HEK293 (cell line): Measurements from ENCODE around the gene SCNN1A.
A peak's percentile ranks its signal among the peaks of the same experiment; 100 is the strongest.

Source experiments
- CTCF ChIA-PET: fragments of 350-600 bp; formaldehyde crosslinking; extraction: SDS; loops from one replicate; lab custom pipeline; 2021; ENCODE audit warnings: antibody characterized with exemption; lab: Yijun Ruan, JAX
- POLR2A ChIA-PET: fragments of 300-600 bp; formaldehyde crosslinking; extraction: SDS; loops from one replicate; lab custom pipeline; 2020; ENCODE audit warnings: antibody characterized with exemption, inconsistent platforms; lab: Yijun Ruan, JAX
- H3K27ac ChIP-seq: fragments of 200-500 bp; sonication (Bioruptor generic); 2 replicates; pipeline ENCODE4 v1.5.1; 2014; ENCODE audit warnings: low read depth, low read length, control low read depth, inconsistent platforms; ENCODE audit errors: extremely low read depth
- H3K36me3 ChIP-seq, 2 experiments: fragments of 200-500 bp in 1 of 2; sonication (Bioruptor generic) in 1 of 2; 1 replicate in 1 of 2; 2 replicates in 1 of 2; pipeline ENCODE4 v1.5.1; 2014 to 2017; ENCODE audit warnings: inconsistent platforms in 2 of 2, low read length in 2 of 2; ENCODE audit not compliant: control insufficient read depth in 2 of 2, insufficient read depth in 1 of 2
- H3K4me1 ChIP-seq: fragments of 200-500 bp; sonication (Bioruptor generic); 2 replicates; pipeline ENCODE4 v1.5.1; 2014; ENCODE audit warnings: mild to moderate bottlenecking, low read length, inconsistent platforms; ENCODE audit not compliant: control insufficient read depth, insufficient read depth
- H3K4me3 ChIP-seq: 2 replicates; pipeline ENCODE4 v1.5.1; 2011; ENCODE audit warnings: low read depth, mild to moderate bottlenecking, control low read depth, low read length, moderate library complexity
- H3K9me3 ChIP-seq: fragments of 200-500 bp; sonication (Bioruptor generic); 2 replicates; pipeline ENCODE4 v1.5.1; 2014; ENCODE audit warnings: low read depth, low read length, inconsistent platforms; ENCODE audit not compliant: control insufficient read depth, insufficient read depth
- GLI2 ChIP-seq: fragments of 450-650 bp; formaldehyde crosslinking; IDR thresholded peaks from 2 replicates; pipeline ENCODE4; 2017; ENCODE audit warnings: missing biosample characterization, missing genetic modification characterization, low read depth, borderline replicate concordance
- GLIS1 ChIP-seq: fragments of 450-650 bp; formaldehyde crosslinking; IDR thresholded peaks from 2 replicates; pipeline ENCODE4 v1.5.1; 2016; ENCODE audit warnings: missing biosample characterization, missing genetic modification characterization
- HOXD13 ChIP-seq: sonication (generic); formaldehyde crosslinking; IDR thresholded peaks from 2 replicates; pipeline ENCODE4 v1.8.0; 2022; ENCODE audit warnings: missing genetic modification reagents, borderline replicate concordance
- KLF10 ChIP-seq: fragments of 450-650 bp; IDR thresholded peaks from 2 replicates; pipeline ENCODE4 v1.5.1; 2018; ENCODE audit warnings: missing biosample characterization, mild to moderate bottlenecking, missing genetic modification characterization
- KLF7 ChIP-seq: fragments of 450-650 bp; formaldehyde crosslinking; IDR thresholded peaks from 2 replicates; pipeline ENCODE4 v1.5.1; 2016; ENCODE audit warnings: missing biosample characterization, missing genetic modification characterization, borderline replicate concordance
- YY1 ChIP-seq: fragments of 450-650 bp; formaldehyde crosslinking; IDR thresholded peaks from 2 replicates; pipeline ENCODE4 v1.5.1; 2018; ENCODE audit warnings: missing biosample characterization, missing genetic modification characterization
- ZBTB1 ChIP-seq: fragments of 450-650 bp; formaldehyde crosslinking; IDR thresholded peaks from 2 replicates; pipeline ENCODE4 v1.5.1; 2016; ENCODE audit warnings: missing biosample characterization, missing genetic modification characterization
- ZBTB7A ChIP-seq: fragments of 450-650 bp; formaldehyde crosslinking; IDR thresholded peaks from 2 replicates; pipeline ENCODE4 v1.5.1; 2016; ENCODE audit warnings: low read depth, missing biosample characterization, missing genetic modification characterization
- ZNF16 ChIP-seq: fragments of 450-650 bp; formaldehyde crosslinking; IDR thresholded peaks from 2 replicates; pipeline ENCODE4 v1.5.1; 2016; ENCODE audit warnings: low read depth, missing biosample characterization, missing genetic modification characterization
- ZNF311 ChIP-seq: fragments of 450-650 bp; formaldehyde crosslinking; IDR thresholded peaks from 2 replicates; pipeline ENCODE4 v1.5.1; 2017; ENCODE audit warnings: missing biosample characterization, missing genetic modification characterization, borderline replicate concordance
- ZNF335 ChIP-seq: fragments of 450-650 bp; formaldehyde crosslinking; conservative IDR thresholded peaks from 2 replicates; pipeline ENCODE4 v1.5.1; 2016; ENCODE audit warnings: missing biosample characterization, missing genetic modification characterization
- ZNF423 ChIP-seq: fragments of 450-650 bp; formaldehyde crosslinking; IDR thresholded peaks from 2 replicates; pipeline ENCODE4 v1.5.1; 2016; ENCODE audit warnings: missing biosample characterization, missing genetic modification characterization
- ZNF433 ChIP-seq: fragments of 450-650 bp; formaldehyde crosslinking; IDR thresholded peaks from 2 replicates; pipeline ENCODE4 v1.5.1; 2016; ENCODE audit warnings: missing biosample characterization, missing genetic modification characterization, low read depth
- ZNF521 ChIP-seq: fragments of 450-650 bp; formaldehyde crosslinking; IDR thresholded peaks from 2 replicates; pipeline ENCODE4 v1.5.1; 2017; ENCODE audit warnings: missing biosample characterization, mild to moderate bottlenecking, missing genetic modification characterization
- ZNF571 ChIP-seq: fragments of 450-650 bp; formaldehyde crosslinking; IDR thresholded peaks from 2 replicates; pipeline ENCODE4 v1.5.0; 2017; ENCODE audit warnings: missing biosample characterization, missing genetic modification characterization
- ZNF623 ChIP-seq: fragments of 450-650 bp; formaldehyde crosslinking; IDR thresholded peaks from 2 replicates; pipeline ENCODE4 v1.5.1; 2016; ENCODE audit warnings: missing biosample characterization, missing genetic modification characterization
- ZNF707 ChIP-seq: fragments of 450-650 bp; formaldehyde crosslinking; IDR thresholded peaks from 2 replicates; pipeline ENCODE4 v1.5.1; 2016; ENCODE audit warnings: missing biosample characterization, missing genetic modification characterization
- ZSCAN23 ChIP-seq: fragments of 450-650 bp; formaldehyde crosslinking; IDR thresholded peaks from 2 replicates; pipeline ENCODE4 v1.5.1; 2016; ENCODE audit warnings: missing biosample characterization, missing genetic modification characterization
- TF ChIP-seq, protein P1 (sequence below): fragments of 450-650 bp; formaldehyde crosslinking; IDR thresholded peaks from 2 replicates; pipeline ENCODE4 v1.5.1; 2017; ENCODE audit warnings: missing biosample characterization, missing genetic modification characterization
- TF ChIP-seq, protein P2 (sequence below): fragments of 450-650 bp; formaldehyde crosslinking; IDR thresholded peaks from 2 replicates; pipeline ENCODE4 v1.5.1; 2017; ENCODE audit warnings: missing biosample characterization, missing genetic modification characterization
- TF ChIP-seq, protein P3 (sequence below): fragments of 450-650 bp; formaldehyde crosslinking; IDR thresholded peaks from 2 replicates; pipeline ENCODE4 v1.5.1; 2016; ENCODE audit warnings: missing biosample characterization, missing genetic modification characterization

Gene SCNN1A

DNA sequence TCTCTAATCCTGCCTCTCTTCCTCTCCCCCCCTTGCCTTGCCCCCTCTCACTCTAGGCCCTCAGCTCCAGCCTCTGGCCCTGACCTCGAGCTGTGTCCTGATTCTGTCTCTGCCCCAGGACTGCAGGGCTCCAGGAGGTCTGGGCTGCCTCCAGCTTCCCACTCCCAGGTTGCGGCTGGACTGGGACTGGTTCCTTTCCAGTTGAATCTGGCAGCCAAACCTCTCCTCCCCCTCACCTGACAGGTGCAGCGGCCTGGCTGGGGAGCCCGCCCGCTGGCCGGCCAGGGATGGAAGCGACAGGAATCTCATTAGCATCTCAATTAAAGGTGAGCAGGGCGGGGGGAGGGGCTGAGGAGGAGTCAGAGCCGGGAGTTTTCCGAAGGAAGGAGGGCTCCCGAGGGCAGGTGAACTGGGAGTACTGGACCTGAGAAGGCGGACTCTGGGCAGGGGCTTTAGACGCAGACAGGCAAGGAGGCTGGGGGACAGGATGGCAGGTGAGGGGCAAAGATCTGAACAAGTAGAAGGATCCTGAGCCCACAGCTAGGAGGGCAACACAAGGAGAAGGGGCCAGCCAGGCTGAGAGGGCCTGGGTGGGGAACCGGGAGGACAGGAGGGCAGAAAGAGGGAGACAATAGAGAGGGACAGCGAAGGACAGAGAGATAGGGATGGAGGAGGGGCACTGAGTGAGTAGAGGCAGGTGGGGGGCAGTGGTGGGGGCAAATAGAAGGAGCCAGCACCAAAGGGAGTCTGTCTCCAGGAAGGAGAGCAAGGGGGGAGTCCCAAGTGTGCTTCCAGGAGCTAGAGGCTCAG lies at the start of gene SCNN1A:
SCNN1A (minus strand) TSS at position 295 of the 810 bp plus-strand sequence. CDS start 780 bp downstream, outside the sequence.
- ChIA-PET CTCF (interaction anchor here (0.6 to 1.7 kb wide), 6 partner anchors 9 to 270 kb away, joined by 3 to 5 read pairs (median 4); no protein-coding TSS in a partner anchor), POLR2A (interaction anchor here (1.0 to 1.6 kb wide), 3 partner anchors 12 to 73 kb away, joined by 3 to 7 read pairs (median 4); no protein-coding TSS in a partner anchor)
- TF ChIP-seq GLIS1 (peak; percentile 73), ZBTB7A (tag by site-specific recombination) (no peak), ZNF423 (tag by site-specific recombination) (0 out of 2 replicates have a peak, but pooled peaks have one; percentile 12), ZNF335 (no peak), ZNF571 (tag by site-specific recombination) (no peak), ZBTB1 (tag by site-specific recombination) (no peak), ZNF707 (tag by site-specific recombination) (no peak), ZSCAN23 (tag by site-specific recombination) (no peak), HOXD13 (CRISPR knock-in tag) (no peak), ZNF16 (tag by site-specific recombination) (no peak), GLI2 (tag by site-specific recombination) (no peak), KLF7 (tag by site-specific recombination) (no peak), ZNF311 (tag by site-specific recombination) (no peak), KLF10 (tag by site-specific recombination) (no peak), ZNF521 (no peak), ZNF623 (tag by site-specific recombination) (no peak), ZNF433 (no peak), YY1 (no peak)
- TF ChIP-seq, protein P1, sequence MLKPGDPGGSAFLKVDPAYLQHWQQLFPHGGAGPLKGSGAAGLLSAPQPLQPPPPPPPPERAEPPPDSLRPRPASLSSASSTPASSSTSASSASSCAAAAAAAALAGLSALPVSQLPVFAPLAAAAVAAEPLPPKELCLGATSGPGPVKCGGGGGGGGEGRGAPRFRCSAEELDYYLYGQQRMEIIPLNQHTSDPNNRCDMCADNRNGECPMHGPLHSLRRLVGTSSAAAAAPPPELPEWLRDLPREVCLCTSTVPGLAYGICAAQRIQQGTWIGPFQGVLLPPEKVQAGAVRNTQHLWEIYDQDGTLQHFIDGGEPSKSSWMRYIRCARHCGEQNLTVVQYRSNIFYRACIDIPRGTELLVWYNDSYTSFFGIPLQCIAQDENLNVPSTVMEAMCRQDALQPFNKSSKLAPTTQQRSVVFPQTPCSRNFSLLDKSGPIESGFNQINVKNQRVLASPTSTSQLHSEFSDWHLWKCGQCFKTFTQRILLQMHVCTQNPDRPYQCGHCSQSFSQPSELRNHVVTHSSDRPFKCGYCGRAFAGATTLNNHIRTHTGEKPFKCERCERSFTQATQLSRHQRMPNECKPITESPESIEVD: no peak
- TF ChIP-seq, protein P2, sequence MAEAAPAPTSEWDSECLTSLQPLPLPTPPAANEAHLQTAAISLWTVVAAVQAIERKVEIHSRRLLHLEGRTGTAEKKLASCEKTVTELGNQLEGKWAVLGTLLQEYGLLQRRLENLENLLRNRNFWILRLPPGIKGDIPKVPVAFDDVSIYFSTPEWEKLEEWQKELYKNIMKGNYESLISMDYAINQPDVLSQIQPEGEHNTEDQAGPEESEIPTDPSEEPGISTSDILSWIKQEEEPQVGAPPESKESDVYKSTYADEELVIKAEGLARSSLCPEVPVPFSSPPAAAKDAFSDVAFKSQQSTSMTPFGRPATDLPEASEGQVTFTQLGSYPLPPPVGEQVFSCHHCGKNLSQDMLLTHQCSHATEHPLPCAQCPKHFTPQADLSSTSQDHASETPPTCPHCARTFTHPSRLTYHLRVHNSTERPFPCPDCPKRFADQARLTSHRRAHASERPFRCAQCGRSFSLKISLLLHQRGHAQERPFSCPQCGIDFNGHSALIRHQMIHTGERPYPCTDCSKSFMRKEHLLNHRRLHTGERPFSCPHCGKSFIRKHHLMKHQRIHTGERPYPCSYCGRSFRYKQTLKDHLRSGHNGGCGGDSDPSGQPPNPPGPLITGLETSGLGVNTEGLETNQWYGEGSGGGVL (tag by site-specific recombination): peak; percentile 40; the same call in 1 of the 2 replicates
- TF ChIP-seq, protein P3, sequence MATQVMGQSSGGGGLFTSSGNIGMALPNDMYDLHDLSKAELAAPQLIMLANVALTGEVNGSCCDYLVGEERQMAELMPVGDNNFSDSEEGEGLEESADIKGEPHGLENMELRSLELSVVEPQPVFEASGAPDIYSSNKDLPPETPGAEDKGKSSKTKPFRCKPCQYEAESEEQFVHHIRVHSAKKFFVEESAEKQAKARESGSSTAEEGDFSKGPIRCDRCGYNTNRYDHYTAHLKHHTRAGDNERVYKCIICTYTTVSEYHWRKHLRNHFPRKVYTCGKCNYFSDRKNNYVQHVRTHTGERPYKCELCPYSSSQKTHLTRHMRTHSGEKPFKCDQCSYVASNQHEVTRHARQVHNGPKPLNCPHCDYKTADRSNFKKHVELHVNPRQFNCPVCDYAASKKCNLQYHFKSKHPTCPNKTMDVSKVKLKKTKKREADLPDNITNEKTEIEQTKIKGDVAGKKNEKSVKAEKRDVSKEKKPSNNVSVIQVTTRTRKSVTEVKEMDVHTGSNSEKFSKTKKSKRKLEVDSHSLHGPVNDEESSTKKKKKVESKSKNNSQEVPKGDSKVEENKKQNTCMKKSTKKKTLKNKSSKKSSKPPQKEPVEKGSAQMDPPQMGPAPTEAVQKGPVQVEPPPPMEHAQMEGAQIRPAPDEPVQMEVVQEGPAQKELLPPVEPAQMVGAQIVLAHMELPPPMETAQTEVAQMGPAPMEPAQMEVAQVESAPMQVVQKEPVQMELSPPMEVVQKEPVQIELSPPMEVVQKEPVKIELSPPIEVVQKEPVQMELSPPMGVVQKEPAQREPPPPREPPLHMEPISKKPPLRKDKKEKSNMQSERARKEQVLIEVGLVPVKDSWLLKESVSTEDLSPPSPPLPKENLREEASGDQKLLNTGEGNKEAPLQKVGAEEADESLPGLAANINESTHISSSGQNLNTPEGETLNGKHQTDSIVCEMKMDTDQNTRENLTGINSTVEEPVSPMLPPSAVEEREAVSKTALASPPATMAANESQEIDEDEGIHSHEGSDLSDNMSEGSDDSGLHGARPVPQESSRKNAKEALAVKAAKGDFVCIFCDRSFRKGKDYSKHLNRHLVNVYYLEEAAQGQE (tag by site-specific recombination): no peak
- no peaks in the 10 kb centered on the region for H3K9me3 ChIP-seq
- H3K4me1 ChIP-seq: peaks cover 24% of the 10 kb centered on the region
- H3K36me3 ChIP-seq: no peaks in the 10 kb centered on the region
- H3K4me3 ChIP-seq: no peak within 1 kb of the TSS
- peak within 1 kb of the TSS; percentile 69 for H3K27ac ChIP-seq
